Mucosa of descending colon (tissue), 3 donors: ENCODE data around the gene C16orf89. TPM values are rescaled to one million over a fixed set of nuclear protein-coding genes. Genes with fewer than 3 reads are reported as not detected.

Experiments
- ATAC-seq: fragments of 200-7000 bp; cut with Tn5 transposase; one replicate; pipeline ENCODE4 v1.9.1; 2020; ENCODE audit warnings: mild to moderate bottlenecking, moderate library complexity
- DNase-seq, 3 donors: peaks; one replicate each; pipeline ENCODE4 v3.0.0-alpha.2; 2020
- H3K36me3 ChIP-seq: fragments of 200-600 bp; one replicate; pipeline ENCODE4 v1.8.0; 2021; ENCODE audit warnings: low read depth, mild to moderate bottlenecking
- H3K4me1 ChIP-seq: fragments of 200-600 bp; one replicate; pipeline ENCODE4 v1.8.0; 2021; ENCODE audit warnings: low read depth, mild to moderate bottlenecking
- H3K4me3 ChIP-seq: fragments of 200-600 bp; one replicate; pipeline ENCODE4 v1.8.0; 2021; ENCODE audit warnings: mild to moderate bottlenecking
- H3K9me3 ChIP-seq: fragments of 200-600 bp; one replicate; pipeline ENCODE4 v1.8.0; 2021; ENCODE audit warnings: mild to moderate bottlenecking
- intact Hi-C, 2 donors: fragments of 100-400 bp; cut with DNase I in 1 of 2; cut with micrococcal nuclease in 1 of 2; formaldehyde crosslinking; loops; one replicate each; pipeline versions ENCODE4 v1.11.0 to v1.11.1; 2022; cut with DNase I, micrococcal nuclease
- total RNA-seq, 3 donors: library from RNA; stranded (reverse); fragmentation: NEBNext Ultra II Directional in 2 of 3; extraction: Animal tissue kit (Norgen Biotek cat#: 25700) in 2 of 3; gene quantifications; one replicate each; pipeline versions ENCODE4 v1.2.1 to v1.2.4, GENCODE V29; 2021 to 2023
- TF ChIP-seq, protein P1 (sequence below): fragments of 200-600 bp; IDR thresholded peaks from one replicate; pipeline ENCODE4 v1.8.0; 2022; ENCODE audit warnings: antibody characterized with exemption, mild to moderate bottlenecking
- donor health status: DM: no; HTN: no; CAD: no; lungs with moderate emphysema.
- donor health status: DM: no; HTN: no; CAD: no.
- donor health status: DM: no; HTN: yes; CAD: no.

The C16orf89 gene
- total RNA-seq, 3 donors from 2014 or later, result 2.5 to 5.0 (median 3.3) TPM

DNA sequence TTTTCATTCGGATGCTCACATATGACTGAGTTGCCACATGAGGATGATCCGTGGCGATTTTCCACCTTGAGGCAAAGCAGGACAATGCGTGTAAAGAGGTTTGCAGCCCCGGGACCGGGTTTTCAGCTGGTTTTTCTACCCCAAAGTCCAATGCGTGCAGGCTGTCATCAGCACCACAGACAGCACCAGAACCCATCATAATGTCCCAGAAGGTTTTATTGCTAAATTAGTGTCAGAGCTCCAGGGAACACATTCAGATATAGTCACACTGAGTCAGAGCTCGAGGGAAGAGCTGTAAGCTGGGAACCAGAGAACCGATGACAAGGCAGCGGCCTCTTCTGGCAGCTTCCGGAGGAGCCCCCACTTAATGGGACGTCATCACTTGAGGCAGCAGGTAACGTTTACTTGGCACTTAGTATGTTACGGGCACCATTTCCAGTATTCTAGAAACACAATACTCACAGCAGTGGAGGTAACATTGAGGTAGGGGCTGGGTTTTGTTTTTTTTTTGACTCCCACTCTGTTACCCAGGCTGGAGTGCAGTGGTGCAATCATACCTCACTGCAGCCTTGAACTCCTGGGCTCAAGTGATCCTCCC is 23.1 kb downstream of the C16orf89 start:
- intact Hi-C loops, result no loop called here
- H3K9me3 ChIP-seq, result no peaks in the 10 kb centered on the region
- DNase-seq, result no peak
- H3K36me3 ChIP-seq, result no peaks in the 10 kb centered on the region
- ATAC-seq, result no peak
- H3K4me1 ChIP-seq, result no peaks in the 10 kb centered on the region
- H3K4me3 ChIP-seq, result no peak overlapping the region
- TF ChIP-seq, protein P1, sequence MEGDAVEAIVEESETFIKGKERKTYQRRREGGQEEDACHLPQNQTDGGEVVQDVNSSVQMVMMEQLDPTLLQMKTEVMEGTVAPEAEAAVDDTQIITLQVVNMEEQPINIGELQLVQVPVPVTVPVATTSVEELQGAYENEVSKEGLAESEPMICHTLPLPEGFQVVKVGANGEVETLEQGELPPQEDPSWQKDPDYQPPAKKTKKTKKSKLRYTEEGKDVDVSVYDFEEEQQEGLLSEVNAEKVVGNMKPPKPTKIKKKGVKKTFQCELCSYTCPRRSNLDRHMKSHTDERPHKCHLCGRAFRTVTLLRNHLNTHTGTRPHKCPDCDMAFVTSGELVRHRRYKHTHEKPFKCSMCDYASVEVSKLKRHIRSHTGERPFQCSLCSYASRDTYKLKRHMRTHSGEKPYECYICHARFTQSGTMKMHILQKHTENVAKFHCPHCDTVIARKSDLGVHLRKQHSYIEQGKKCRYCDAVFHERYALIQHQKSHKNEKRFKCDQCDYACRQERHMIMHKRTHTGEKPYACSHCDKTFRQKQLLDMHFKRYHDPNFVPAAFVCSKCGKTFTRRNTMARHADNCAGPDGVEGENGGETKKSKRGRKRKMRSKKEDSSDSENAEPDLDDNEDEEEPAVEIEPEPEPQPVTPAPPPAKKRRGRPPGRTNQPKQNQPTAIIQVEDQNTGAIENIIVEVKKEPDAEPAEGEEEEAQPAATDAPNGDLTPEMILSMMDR, result no peak

DNA sequence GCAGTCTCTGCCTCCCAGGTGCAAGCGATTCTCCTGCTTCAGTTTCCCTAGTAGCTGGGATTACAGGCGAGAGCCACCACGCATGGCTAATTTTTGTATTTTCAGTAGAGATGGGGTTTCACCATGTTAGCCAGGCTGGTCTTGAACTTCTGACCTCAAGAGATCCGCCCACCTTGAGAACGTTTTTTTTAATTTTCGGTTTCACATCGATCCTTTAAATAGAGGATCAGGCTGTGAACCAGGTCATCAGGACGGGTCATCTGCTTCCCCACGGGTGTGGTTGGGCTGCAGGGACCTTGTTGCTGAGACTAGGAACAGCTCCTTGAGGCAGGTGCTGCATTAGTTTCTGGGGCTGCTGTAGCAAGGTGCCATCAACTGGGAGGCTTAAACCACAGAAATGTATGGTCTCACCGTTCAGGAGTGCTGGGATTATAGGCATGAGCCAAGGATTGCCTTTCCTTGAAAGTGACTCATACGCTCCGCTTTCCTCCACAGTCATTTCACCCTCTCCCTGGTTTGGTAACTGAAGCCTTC is 24.1 kb downstream of the C16orf89 start:
- DNase-seq, result no peak
- intact Hi-C loops, result no loop called here
- no peaks in the 10 kb centered on the region for H3K36me3 ChIP-seq
- ATAC-seq, result no peak
- TF ChIP-seq, protein P1, result no peak
- no peaks in the 10 kb centered on the region for H3K4me1 ChIP-seq
- no peak overlapping the region for H3K4me3 ChIP-seq
- H3K9me3 ChIP-seq, result no peaks in the 10 kb centered on the region

DNA sequence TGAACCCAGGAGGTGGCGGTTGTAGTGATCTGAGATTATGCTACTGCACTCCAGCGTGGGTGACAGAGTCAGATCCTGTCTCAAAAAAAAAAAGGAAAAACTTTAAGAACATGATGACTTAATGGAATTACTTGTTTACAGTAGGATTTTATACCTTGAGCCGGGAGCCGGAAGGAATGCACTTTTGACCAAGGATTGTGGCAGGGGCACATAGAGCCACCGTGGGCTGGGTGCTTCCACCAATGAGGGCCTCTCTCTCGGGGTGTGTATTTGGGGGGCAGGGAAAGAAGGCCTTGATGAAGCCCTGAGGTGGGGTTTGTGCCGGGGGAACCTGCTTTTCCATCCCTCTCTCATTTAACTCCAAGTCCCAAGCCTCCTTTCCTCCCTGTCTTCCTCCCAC is 25.3 kb downstream of the C16orf89 start:
- H3K4me3 ChIP-seq, result no peak overlapping the region
- intact Hi-C loops, result no loop called here
- no peaks in the 10 kb centered on the region for H3K36me3 ChIP-seq
- TF ChIP-seq, protein P1, result no peak
- no peak for ATAC-seq
- no peak for DNase-seq
- no peaks in the 10 kb centered on the region for H3K9me3 ChIP-seq
- no peaks in the 10 kb centered on the region for H3K4me1 ChIP-seq

DNA sequence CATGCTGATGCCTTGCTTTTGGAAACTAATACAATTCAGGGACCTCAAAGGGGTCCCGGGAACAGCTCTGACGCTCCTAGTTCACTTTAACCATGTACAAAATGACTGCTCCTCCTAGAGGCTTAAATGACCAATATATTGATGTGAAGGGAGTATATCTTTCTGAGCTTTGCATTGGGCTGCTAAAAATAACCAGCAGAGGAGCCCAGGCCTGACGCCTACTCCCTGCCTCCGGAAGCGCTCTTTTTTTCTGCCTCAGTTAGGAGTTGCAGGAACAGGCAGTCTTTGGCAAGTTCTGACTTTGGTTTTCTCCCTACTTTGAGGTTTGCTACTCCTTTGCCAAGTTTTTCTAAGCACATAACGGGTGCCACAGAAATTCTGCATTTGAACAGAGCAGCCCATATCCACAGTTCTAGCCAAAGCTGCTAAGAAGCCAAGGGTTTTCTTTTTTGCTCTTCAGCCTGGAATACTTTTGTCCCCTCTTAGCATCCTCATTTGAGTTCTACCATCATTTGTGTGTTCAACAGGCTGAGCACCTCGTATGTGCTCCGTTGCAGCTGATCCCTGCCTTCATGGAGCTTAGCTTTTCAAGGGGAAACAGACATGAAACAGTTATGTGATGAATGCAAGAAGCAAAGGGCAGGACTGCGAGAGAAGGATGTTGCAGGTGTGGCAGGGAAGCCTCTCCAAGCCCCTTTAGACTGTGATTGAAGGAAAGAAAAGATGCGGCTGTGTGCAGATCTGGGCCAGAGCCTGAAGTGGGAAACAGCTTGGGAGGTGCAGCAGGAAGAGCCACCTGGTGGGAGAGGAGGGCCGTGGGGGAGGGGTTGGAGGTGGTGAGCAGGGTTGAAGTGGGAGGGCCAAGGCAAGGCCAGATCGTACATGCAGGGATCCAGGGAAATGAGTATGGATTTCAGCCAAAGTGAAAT is 29.3 kb downstream of the C16orf89 start:
- Histone ChIP-seq H3K9me3 (no peaks in the 10 kb centered on the region), H3K4me3 (no peak overlapping the region), H3K4me1 (peaks cover 19% of the 10 kb centered on the region), H3K36me3 (no peaks in the 10 kb centered on the region)
- intact Hi-C loops, result no loop called here
- ATAC-seq, result no peak
- DNase-seq, result no peak
- TF ChIP-seq, protein P1, result no peak

DNA sequence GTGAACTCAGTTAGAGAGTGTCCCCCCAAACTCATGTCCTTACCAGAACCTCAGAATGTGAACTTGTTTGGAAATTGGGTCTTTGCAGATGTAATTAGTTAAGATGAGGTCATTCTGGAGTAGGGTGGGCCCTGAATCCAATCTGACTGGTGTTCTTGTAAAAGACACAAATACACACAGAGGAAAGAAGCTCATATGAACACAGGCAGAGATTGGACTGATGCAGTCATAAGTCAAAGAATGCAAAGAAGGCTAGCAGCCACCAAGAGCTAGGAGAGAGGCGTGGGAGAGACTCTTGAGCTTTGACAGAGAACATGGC is 29.9 kb downstream of the C16orf89 start:
- intact Hi-C loops, result no loop called here
- TF ChIP-seq, protein P1, result no peak
- Histone ChIP-seq H3K36me3 (no peaks in the 10 kb centered on the region), H3K4me1 (peaks cover 19% of the 10 kb centered on the region), H3K9me3 (no peaks in the 10 kb centered on the region), H3K4me3 (no peak overlapping the region)
- no peak for DNase-seq
- ATAC-seq, result no peak
